HAP-1 (cell line): ENCODE measurements around the gene GIMAP8.

Source experiments
- DNase-seq, 2 experiments: peaks; one replicate each; pipeline ENCODE4 v3.0.0-alpha.2; 2016 to 2020; ENCODE audit warnings: low spot score in 2 of 2
- H3K27me3 ChIP-seq: fragments of 250-450 bp; sonication (Bioruptor Pico); 2 replicates; pipeline ENCODE4 v1.5.1; 2020; ENCODE audit warnings: low read depth, mild to moderate bottlenecking, moderate library complexity
- H3K36me3 ChIP-seq: fragments of 250-450 bp; sonication (Bioruptor Pico); replicated peaks from 2 replicates; pipeline ENCODE4 v1.5.1; 2020; ENCODE audit warnings: mild to moderate bottlenecking
- H3K4me1 ChIP-seq: fragments of 250-450 bp; sonication (Bioruptor Pico); 2 replicates; pipeline ENCODE4 v1.5.1; 2020; ENCODE audit warnings: mild to moderate bottlenecking
- H3K4me3 ChIP-seq: fragments of 250-450 bp; sonication (Bioruptor Pico); 2 replicates; pipeline ENCODE4 v1.5.1; 2020; ENCODE audit warnings: mild to moderate bottlenecking, moderate library complexity
- H3K9me3 ChIP-seq: fragments of 250-450 bp; sonication (Bioruptor Pico); 2 replicates; pipeline ENCODE4 v1.5.1; 2020; ENCODE audit warnings: mild to moderate bottlenecking, moderate library complexity
- in situ Hi-C: fragments of 300-500 bp; cut with MboI; formaldehyde crosslinking; loops from 3 replicates; pipeline ENCODE4 v1.14.3; 2020; ENCODE audit warnings: low sequenced_read_pairs, inconsistent platforms, mixed read lengths

GIMAP8 gene

GRCh38 chr7:150407588-150408392, 42.6 kb upstream of the GIMAP8 start:
- Histone ChIP-seq H3K4me1 (peaks cover 11% of the 10 kb centered on the region), H3K27me3 (no peaks in the 10 kb centered on the region), H3K9me3 (no peaks in the 10 kb centered on the region), H3K4me3 (no peak overlapping the region), H3K36me3 (no peaks in the 10 kb centered on the region)
- DNase-seq: no peak
- in situ Hi-C loops: loop anchor here (25.0 kb wide), 1 partner anchor 120 kb away; no protein-coding TSS in a partner anchor

GRCh38 chr7:150408393-150409299, 41.8 kb upstream of the GIMAP8 start:
- H3K4me3 ChIP-seq: no peak overlapping the region

GRCh38 chr7:150409300-150410030, 41.0 kb upstream of the GIMAP8 start:
- no peak for DNase-seq
- Histone ChIP-seq H3K27me3 (no peaks in the 10 kb centered on the region), H3K4me1 (peaks cover 4% of the 10 kb centered on the region), H3K36me3 (no peaks in the 10 kb centered on the region), H3K4me3 (no peak overlapping the region), H3K9me3 (no peaks in the 10 kb centered on the region)
- in situ Hi-C loops: loop anchor here (25.0 kb wide), 1 partner anchor 122 kb away; no protein-coding TSS in a partner anchor

More at GRCh38 chr7:150408393-150409299, 41.8 kb upstream of the GIMAP8 start:
- Histone ChIP-seq H3K4me1 (peaks cover 11% of the 10 kb centered on the region), H3K9me3 (no peaks in the 10 kb centered on the region), H3K36me3 (no peaks in the 10 kb centered on the region), H3K27me3 (no peaks in the 10 kb centered on the region)
- in situ Hi-C loops: loop anchor here (25.0 kb wide), 1 partner anchor 121 kb away; no protein-coding TSS in a partner anchor
- DNase-seq: no peak

- H3K9me3 ChIP-seq: no peaks in the 10 kb centered on the region
- no peak for DNase-seq
- no peak overlapping the region for H3K4me3 ChIP-seq
- in situ Hi-C loops: loop anchor here (25.0 kb wide), 1 partner anchor 123 kb away; no protein-coding TSS in a partner anchor
- H3K27me3 ChIP-seq: no peaks in the 10 kb centered on the region
- H3K36me3 ChIP-seq: no peaks in the 10 kb centered on the region
- H3K4me1 ChIP-seq: no peaks in the 10 kb centered on the region
Measured at GRCh38 chr7:150410131-150410530, 40.3 kb upstream of the GIMAP8 start.

GRCh38 chr7:150410680-150411346, 39.6 kb upstream of the GIMAP8 start:
- no peak overlapping the region for H3K4me3 ChIP-seq
- H3K36me3 ChIP-seq: no peaks in the 10 kb centered on the region
- no peaks in the 10 kb centered on the region for H3K27me3 ChIP-seq
- H3K9me3 ChIP-seq: no peaks in the 10 kb centered on the region
- DNase-seq: no peak
- H3K4me1 ChIP-seq: no peaks in the 10 kb centered on the region
- in situ Hi-C loops: loop anchor here (25.0 kb wide), 1 partner anchor 124 kb away; no protein-coding TSS in a partner anchor

- H3K4me1 ChIP-seq: no peaks in the 10 kb centered on the region
- H3K36me3 ChIP-seq: no peaks in the 10 kb centered on the region
Measured at GRCh38 chr7:150411606-150412005, 38.8 kb upstream of the GIMAP8 start.

GRCh38 chr7:150412016-150412415, 38.4 kb upstream of the GIMAP8 start:
- Histone ChIP-seq H3K4me1 (no peaks in the 10 kb centered on the region), H3K36me3 (no peaks in the 10 kb centered on the region), H3K9me3 (no peaks in the 10 kb centered on the region), H3K27me3 (no peaks in the 10 kb centered on the region), H3K4me3 (no peak overlapping the region)
- no peak for DNase-seq
- in situ Hi-C loops: loop anchor here (25.0 kb wide), 1 partner anchor 125 kb away; no protein-coding TSS in a partner anchor

More at GRCh38 chr7:150411606-150412005, 38.8 kb upstream of the GIMAP8 start:
- Histone ChIP-seq H3K27me3 (no peaks in the 10 kb centered on the region), H3K9me3 (no peaks in the 10 kb centered on the region), H3K4me3 (no peak overlapping the region)
- in situ Hi-C loops: loop anchor here (25.0 kb wide), 1 partner anchor 124 kb away; no protein-coding TSS in a partner anchor
- no peak for DNase-seq

- in situ Hi-C loops: loop anchor here (25.0 kb wide), 1 partner anchor 126 kb away; no protein-coding TSS in a partner anchor
- no peaks in the 10 kb centered on the region for H3K4me1 ChIP-seq
- no peak for DNase-seq
Measured at GRCh38 chr7:150412518-150413488, 37.6 kb upstream of the GIMAP8 start.

GRCh38 chr7:150413640-150414081, 36.8 kb upstream of the GIMAP8 start:
- H3K9me3 ChIP-seq: no peaks in the 10 kb centered on the region
- in situ Hi-C loops: loop anchor here (25.0 kb wide), 1 partner anchor 126 kb away; no protein-coding TSS in a partner anchor
- H3K27me3 ChIP-seq: no peaks in the 10 kb centered on the region
- H3K36me3 ChIP-seq: no peaks in the 10 kb centered on the region
- DNase-seq: no peak
- H3K4me3 ChIP-seq: no peak overlapping the region
- H3K4me1 ChIP-seq: no peaks in the 10 kb centered on the region

More at GRCh38 chr7:150412518-150413488, 37.6 kb upstream of the GIMAP8 start:
- H3K9me3 ChIP-seq: no peaks in the 10 kb centered on the region
- H3K4me3 ChIP-seq: no peak overlapping the region
- no peaks in the 10 kb centered on the region for H3K36me3 ChIP-seq
- H3K27me3 ChIP-seq: no peaks in the 10 kb centered on the region

- Histone ChIP-seq H3K27me3 (no peaks in the 10 kb centered on the region), H3K4me3 (no peak overlapping the region), H3K36me3 (no peaks in the 10 kb centered on the region), H3K4me1 (no peaks in the 10 kb centered on the region), H3K9me3 (no peaks in the 10 kb centered on the region)
- no peak for DNase-seq
- in situ Hi-C loops: loop anchor here (25.0 kb wide), 1 partner anchor 128 kb away; no protein-coding TSS in a partner anchor
Measured at GRCh38 chr7:150415161-150416153, 35.0 kb upstream of the GIMAP8 start.

- Histone ChIP-seq H3K9me3 (no peaks in the 10 kb centered on the region), H3K27me3 (no peaks in the 10 kb centered on the region), H3K4me1 (peaks cover 2% of the 10 kb centered on the region; the same call in 1 of the 2 replicates), H3K4me3 (no peak overlapping the region), H3K36me3 (no peaks in the 10 kb centered on the region)
- DNase-seq: no peak
- in situ Hi-C loops: loop anchor here (25.0 kb wide), 1 partner anchor 130 kb away; no protein-coding TSS in a partner anchor
Measured at GRCh38 chr7:150417239-150417638, 33.2 kb upstream of the GIMAP8 start.
